GM23338 (cell line): ENCODE results near the gene CLK1. TPM values are rescaled to one million over a fixed set of nuclear protein-coding genes. Genes with fewer than 3 reads are reported as not detected.

Experiments
- CTCF ChIP-seq, 2 experiments: fragments of 200-600 bp in 1 of 2; sonication (generic) in 1 of 2; conservative IDR thresholded peaks; 2 replicates each; pipeline versions ENCODE4 v1.5.1 to v1.6.1; 2016 to 2017; ENCODE audit warnings: antibody characterized with exemption in 2 of 2, low read depth in 2 of 2, mild to moderate bottlenecking in 2 of 2, moderate library complexity in 1 of 2
- JUNB ChIP-seq: IDR thresholded peaks from one replicate; pipeline ENCODE4 v1.6.1; 2016; ENCODE audit warnings: antibody characterized with exemption; ENCODE audit not compliant: unreplicated experiment
- REST ChIP-seq: IDR thresholded peaks from one replicate; pipeline ENCODE4 v1.6.1; 2018; ENCODE audit warnings: antibody characterized with exemption; ENCODE audit not compliant: unreplicated experiment
- polyA plus RNA-seq: library from polyadenylated mRNA; unstranded; fragments of >200 nt; fragmentation: Nextera tagmentation; extraction: Ambion mirVana; gene quantifications from 2 replicates; pipeline ENCODE4 v1.2.1, GENCODE V29; 2016
- total RNA-seq: library from RNA; depleted of rRNA; stranded (reverse); fragments of >200 nt; shearing (Covaris generic); gene quantifications from 2 replicates; pipeline ENCODE4 v1.2.3, GENCODE V29; 2014
- TF ChIP-seq, protein P1 (sequence below): fragments of 250-450 bp; sonication (Bioruptor Pico); IDR thresholded peaks from 2 replicates; pipeline ENCODE4 v1.5.0; 2020; ENCODE audit warnings: mild to moderate bottlenecking, moderate library complexity

The CLK1 gene
- total and polyA plus RNA-seq, 2 experiments from 2014 or later: 26.7 to 36.0 TPM

- TF ChIP-seq, protein P1, sequence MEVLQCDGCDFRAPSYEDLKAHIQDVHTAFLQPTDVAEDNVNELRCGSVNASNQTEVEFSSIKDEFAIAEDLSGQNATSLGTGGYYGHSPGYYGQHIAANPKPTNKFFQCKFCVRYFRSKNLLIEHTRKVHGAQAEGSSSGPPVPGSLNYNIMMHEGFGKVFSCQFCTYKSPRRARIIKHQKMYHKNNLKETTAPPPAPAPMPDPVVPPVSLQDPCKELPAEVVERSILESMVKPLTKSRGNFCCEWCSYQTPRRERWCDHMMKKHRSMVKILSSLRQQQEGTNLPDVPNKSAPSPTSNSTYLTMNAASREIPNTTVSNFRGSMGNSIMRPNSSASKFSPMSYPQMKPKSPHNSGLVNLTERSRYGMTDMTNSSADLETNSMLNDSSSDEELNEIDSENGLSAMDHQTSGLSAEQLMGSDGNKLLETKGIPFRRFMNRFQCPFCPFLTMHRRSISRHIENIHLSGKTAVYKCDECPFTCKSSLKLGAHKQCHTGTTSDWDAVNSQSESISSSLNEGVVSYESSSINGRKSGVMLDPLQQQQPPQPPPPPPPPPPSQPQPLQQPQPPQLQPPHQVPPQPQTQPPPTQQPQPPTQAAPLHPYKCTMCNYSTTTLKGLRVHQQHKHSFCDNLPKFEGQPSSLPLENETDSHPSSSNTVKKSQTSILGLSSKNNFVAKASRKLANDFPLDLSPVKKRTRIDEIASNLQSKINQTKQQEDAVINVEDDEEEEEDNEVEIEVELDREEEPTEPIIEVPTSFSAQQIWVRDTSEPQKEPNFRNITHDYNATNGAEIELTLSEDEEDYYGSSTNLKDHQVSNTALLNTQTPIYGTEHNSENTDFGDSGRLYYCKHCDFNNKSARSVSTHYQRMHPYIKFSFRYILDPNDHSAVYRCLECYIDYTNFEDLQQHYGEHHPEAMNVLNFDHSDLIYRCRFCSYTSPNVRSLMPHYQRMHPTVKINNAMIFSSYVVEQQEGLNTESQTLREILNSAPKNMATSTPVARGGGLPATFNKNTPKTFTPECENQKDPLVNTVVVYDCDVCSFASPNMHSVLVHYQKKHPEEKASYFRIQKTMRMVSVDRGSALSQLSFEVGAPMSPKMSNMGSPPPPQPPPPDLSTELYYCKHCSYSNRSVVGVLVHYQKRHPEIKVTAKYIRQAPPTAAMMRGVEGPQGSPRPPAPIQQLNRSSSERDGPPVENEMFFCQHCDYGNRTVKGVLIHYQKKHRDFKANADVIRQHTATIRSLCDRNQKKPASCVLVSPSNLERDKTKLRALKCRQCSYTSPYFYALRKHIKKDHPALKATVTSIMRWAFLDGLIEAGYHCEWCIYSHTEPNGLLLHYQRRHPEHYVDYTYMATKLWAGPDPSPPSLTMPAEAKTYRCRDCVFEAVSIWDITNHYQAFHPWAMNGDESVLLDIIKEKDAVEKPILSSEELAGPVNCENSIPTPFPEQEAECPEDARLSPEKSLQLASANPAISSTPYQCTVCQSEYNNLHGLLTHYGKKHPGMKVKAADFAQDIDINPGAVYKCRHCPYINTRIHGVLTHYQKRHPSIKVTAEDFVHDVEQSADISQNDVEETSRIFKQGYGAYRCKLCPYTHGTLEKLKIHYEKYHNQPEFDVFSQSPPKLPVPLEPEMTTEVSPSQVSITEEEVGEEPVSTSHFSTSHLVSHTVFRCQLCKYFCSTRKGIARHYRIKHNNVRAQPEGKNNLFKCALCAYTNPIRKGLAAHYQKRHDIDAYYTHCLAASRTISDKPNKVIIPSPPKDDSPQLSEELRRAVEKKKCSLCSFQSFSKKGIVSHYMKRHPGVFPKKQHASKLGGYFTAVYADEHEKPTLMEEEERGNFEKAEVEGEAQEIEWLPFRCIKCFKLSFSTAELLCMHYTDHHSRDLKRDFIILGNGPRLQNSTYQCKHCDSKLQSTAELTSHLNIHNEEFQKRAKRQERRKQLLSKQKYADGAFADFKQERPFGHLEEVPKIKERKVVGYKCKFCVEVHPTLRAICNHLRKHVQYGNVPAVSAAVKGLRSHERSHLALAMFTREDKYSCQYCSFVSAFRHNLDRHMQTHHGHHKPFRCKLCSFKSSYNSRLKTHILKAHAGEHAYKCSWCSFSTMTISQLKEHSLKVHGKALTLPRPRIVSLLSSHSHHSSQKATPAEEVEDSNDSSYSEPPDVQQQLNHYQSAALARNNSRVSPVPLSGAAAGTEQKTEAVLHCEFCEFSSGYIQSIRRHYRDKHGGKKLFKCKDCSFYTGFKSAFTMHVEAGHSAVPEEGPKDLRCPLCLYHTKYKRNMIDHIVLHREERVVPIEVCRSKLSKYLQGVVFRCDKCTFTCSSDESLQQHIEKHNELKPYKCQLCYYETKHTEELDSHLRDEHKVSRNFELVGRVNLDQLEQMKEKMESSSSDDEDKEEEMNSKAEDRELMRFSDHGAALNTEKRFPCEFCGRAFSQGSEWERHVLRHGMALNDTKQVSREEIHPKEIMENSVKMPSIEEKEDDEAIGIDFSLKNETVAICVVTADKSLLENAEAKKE (CRISPR knock-in tag): no peak
- TF ChIP-seq REST (no peak), JUNB (no peak), CTCF (conservative IDR thresholded peaks at IDR 0.05; ENCODE audit: low read depth in 2 of 2) (no peak)
These were observed 49.2 kb upstream of the CLK1 start (continued) for GRCh38 chr2:200913654-200914053.
